Suprapubic skin (tissue), 4 donors: ENCODE measurements around the gene UBTFL1. TPM values are rescaled to one million over a fixed set of nuclear protein-coding genes. Genes with fewer than 3 reads are reported as not detected.

Experiments
- DNase-seq, 2 donors: peaks; one replicate each; pipeline ENCODE4 v3.0.0-alpha.2; 2019; ENCODE audit warnings: low spot score in 2 of 2
- H3K27ac ChIP-seq: fragments of 200-600 bp; sonication (generic); one replicate; pipeline ENCODE4 v1.5.1; 2019
- H3K27me3 ChIP-seq: fragments of 200-600 bp; sonication (generic); one replicate; pipeline ENCODE4 v1.5.1; 2019
- H3K36me3 ChIP-seq: fragments of 200-600 bp; sonication (generic); one replicate; pipeline ENCODE4 v1.5.1; 2019
- H3K4me1 ChIP-seq: fragments of 200-600 bp; sonication (generic); one replicate; pipeline ENCODE4 v1.5.1; 2019
- H3K4me3 ChIP-seq: fragments of 200-600 bp; sonication (generic); one replicate; pipeline ENCODE4 v1.5.1; 2019; ENCODE audit warnings: mild to moderate bottlenecking
- H3K9me3 ChIP-seq: fragments of 200-600 bp; sonication (generic); one replicate; pipeline ENCODE4 v1.5.1; 2019
- EP300 ChIP-seq: sonication (generic); formaldehyde crosslinking; IDR thresholded peaks from one replicate; pipeline ENCODE4 v1.6.1; 2017; ENCODE audit warnings: antibody characterized with exemption
- POLR2A ChIP-seq, 2 donors: fragments of 450-650 bp; IDR thresholded peaks; one replicate each; pipeline ENCODE4 v1.6.1; 2017; ENCODE audit warnings: antibody characterized with exemption in 2 of 2, mild to moderate bottlenecking in 2 of 2, moderate library complexity in 2 of 2
- POLR2AphosphoS5 ChIP-seq, 3 donors: sonication (generic); formaldehyde crosslinking; IDR thresholded peaks; one replicate each; pipeline ENCODE4 v1.6.1; 2017; ENCODE audit warnings: antibody characterized with exemption in 3 of 3
- WGBS: methylation state at CpG from one replicate; pipeline ENCODE4 v1.1.5; 2018; 5-methylcytosine and 5-hydroxymethylcytosine counted together
- total RNA-seq, 4 donors: library from RNA; depleted of rRNA; stranded (reverse); fragments of >200 nt; gene quantifications; one replicate each; pipeline ENCODE4 v1.1.0, GENCODE V29; 2016
- TF ChIP-seq, protein P1 (sequence below), 2 donors: fragments of 200-600 bp in 1 of 2; fragments of 450-650 bp in 1 of 2; sonication (generic) in 1 of 2; IDR thresholded peaks; one replicate each; pipeline ENCODE4 v1.5.1; 2016 to 2019; ENCODE audit warnings: antibody characterized with exemption in 2 of 2, mild to moderate bottlenecking in 1 of 2, moderate library complexity in 1 of 2

Gene UBTFL1
- total RNA-seq, 4 donors from 2014 or later = not detected

DNA sequence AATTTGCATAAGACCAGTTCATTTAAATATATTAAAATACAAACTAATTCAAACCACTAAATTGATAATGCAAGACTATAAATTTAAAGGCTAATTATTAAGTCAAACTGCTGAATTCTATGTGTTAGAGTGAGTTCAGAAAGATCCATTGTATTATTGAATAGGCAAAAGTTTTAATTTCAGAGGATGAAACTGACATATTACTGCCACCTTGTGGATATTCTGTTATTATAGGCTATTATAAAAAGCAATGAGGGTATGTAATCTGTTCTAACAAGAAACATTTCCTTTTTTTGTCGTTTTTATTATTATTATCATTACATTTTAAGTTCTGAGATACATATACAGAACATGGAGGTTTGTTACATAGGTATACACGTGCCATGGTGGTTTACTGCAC, 27.8 kb downstream of the UBTFL1 start:
- H3K9me3 ChIP-seq = no peaks in the 10 kb centered on the region
- H3K36me3 ChIP-seq = no peaks in the 10 kb centered on the region
- H3K4me1 ChIP-seq = no peaks in the 10 kb centered on the region
- no peak for DNase-seq
- no peaks in the 10 kb centered on the region for H3K27me3 ChIP-seq
- TF ChIP-seq, protein P1, sequence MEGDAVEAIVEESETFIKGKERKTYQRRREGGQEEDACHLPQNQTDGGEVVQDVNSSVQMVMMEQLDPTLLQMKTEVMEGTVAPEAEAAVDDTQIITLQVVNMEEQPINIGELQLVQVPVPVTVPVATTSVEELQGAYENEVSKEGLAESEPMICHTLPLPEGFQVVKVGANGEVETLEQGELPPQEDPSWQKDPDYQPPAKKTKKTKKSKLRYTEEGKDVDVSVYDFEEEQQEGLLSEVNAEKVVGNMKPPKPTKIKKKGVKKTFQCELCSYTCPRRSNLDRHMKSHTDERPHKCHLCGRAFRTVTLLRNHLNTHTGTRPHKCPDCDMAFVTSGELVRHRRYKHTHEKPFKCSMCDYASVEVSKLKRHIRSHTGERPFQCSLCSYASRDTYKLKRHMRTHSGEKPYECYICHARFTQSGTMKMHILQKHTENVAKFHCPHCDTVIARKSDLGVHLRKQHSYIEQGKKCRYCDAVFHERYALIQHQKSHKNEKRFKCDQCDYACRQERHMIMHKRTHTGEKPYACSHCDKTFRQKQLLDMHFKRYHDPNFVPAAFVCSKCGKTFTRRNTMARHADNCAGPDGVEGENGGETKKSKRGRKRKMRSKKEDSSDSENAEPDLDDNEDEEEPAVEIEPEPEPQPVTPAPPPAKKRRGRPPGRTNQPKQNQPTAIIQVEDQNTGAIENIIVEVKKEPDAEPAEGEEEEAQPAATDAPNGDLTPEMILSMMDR (IDR thresholded peaks at IDR 0.05) = peak in 1 of 2 donors; percentile 6
- no peak for TF ChIP-seq POLR2A (IDR thresholded peaks at IDR 0.05)
- WGBS = 9% methylated on average over 2 of the region's 2 CpGs
- H3K27ac ChIP-seq = no peak overlapping the region
- H3K4me3 ChIP-seq = no peak overlapping the region

DNA sequence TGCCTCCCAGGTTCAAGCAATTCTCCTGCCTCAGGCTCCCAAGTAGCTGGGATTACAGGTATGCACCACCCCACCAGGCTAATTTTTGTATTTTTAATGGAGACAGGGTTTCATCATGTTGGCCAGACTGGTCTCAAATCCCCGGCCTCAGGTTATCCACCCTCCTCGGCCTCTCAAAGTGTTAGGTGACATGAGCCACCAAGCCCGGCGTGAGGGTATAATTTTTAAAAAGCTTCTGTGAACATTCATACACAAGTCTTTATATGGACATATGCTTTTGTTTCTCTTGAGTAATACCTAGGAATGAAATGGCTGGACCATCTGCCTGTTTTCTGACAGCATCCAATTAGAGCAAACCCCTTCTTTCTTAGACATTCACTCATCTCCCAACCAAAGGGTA, 34.4 kb downstream of the UBTFL1 start:
- TF ChIP-seq, protein P1 (IDR thresholded peaks at IDR 0.05) = no peak
- no peak for TF ChIP-seq POLR2A (IDR thresholded peaks at IDR 0.05)
- no peak for TF ChIP-seq EP300
- no peak for TF ChIP-seq POLR2AphosphoS5 (IDR thresholded peaks at IDR 0.05)
- WGBS = 92% methylated on average over 4 of the region's 4 CpGs

DNA sequence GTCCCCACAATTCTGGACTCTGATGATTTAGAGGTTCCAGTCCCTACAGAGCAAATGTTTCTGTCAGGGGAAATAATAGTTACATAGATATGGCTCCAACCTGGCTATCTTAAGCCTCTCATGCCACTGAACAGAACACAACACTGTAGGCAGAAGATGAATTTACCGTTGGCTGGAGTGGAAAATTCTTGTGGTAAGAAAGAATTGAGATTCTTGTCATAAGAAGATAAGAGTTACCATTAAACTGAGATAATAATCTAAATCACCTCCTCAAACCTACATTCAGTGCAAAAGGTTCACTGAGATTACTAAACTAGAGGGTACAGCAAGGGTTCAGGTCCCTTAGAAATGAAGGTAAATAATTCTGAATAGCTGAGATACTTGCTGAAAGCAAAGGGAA, 38.6 kb downstream of the UBTFL1 start:
- no peaks in the 10 kb centered on the region for H3K4me1 ChIP-seq
- no peak overlapping the region for H3K27ac ChIP-seq
- no peaks in the 10 kb centered on the region for H3K36me3 ChIP-seq
- H3K27me3 ChIP-seq = no peaks in the 10 kb centered on the region
- H3K4me3 ChIP-seq = no peak overlapping the region
- no peak for DNase-seq
- WGBS = 56% methylated on average over 1 of the region's 1 CpG
- H3K9me3 ChIP-seq = no peaks in the 10 kb centered on the region
- TF ChIP-seq POLR2A (IDR thresholded peaks at IDR 0.05) (no peak), EP300 (no peak)
- TF ChIP-seq, protein P1 (IDR thresholded peaks at IDR 0.05) = no peak

More for the DNA sequence above, 34.4 kb downstream of the UBTFL1 start:
- Histone ChIP-seq H3K4me1 (no peaks in the 10 kb centered on the region), H3K36me3 (no peaks in the 10 kb centered on the region), H3K27me3 (no peaks in the 10 kb centered on the region), H3K27ac (no peak overlapping the region), H3K4me3 (no peak overlapping the region), H3K9me3 (no peaks in the 10 kb centered on the region)
- DNase-seq = no peak

DNA sequence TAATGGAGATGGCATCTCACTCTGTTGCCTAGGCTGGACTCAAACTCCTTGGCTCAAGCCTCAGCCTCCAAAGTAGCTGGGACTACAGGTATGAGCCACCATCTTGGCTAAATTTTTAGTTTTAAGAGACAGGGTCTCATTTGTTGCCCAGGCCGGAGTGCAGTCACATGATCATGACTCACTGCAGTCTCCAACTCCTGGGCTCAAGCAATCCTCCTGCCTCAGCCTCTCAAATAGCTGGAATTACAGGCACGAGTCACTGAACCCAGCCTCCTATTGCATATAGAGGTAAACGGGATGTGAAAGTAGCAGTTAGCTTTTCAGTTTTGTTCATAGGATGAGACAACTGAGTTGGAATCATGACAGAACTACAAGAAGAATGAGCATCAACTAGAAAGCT, 39.2 kb downstream of the UBTFL1 start:
- no peak for DNase-seq
- Histone ChIP-seq H3K9me3 (no peaks in the 10 kb centered on the region), H3K4me3 (no peak overlapping the region), H3K27me3 (no peaks in the 10 kb centered on the region), H3K27ac (no peak overlapping the region), H3K4me1 (no peaks in the 10 kb centered on the region), H3K36me3 (no peaks in the 10 kb centered on the region)
- WGBS = 79% methylated on average over 3 of the region's 3 CpGs
- TF ChIP-seq POLR2A (IDR thresholded peaks at IDR 0.05) = no peak

DNA sequence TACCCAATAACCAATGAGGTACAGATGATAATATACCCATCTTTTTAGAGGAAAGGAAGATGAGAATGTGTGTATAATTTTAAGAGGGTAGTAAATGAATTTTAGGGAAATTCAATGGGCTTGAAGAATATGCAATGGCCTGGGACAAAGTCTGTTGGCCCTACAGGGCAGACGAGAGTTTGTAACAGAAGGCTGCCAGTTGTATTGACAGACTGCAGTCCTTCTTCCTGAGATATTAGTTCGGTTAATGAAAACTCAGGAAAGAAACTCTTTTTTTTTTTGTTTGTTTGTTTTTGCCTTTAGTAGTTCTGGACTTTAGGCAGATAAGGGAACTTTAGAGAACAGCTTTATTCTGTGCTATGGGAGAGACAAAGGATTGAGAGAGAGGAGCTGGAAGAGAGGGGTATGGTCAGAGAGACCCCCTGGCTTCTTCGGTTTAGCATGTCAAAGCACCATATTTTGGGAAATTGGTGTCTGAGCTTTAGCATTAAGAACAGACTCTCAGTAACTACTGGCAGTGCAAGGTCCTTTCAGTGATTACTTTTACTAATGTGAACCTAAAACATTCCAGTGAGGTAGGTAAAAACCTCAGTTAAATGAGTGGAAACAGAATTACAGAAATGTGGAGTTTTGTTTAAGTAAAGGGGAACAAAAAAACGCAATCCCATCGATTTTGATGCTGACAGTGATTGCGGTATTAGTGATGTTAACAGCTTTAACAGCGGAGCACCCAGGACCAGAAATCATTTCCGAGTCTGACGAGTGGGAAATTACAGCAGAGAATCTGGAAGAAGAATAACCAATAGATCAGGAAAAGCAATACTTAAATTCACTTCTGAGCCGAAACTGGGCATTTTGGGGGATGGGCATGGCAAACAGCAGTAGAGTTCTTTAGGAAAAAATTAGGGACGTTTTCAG, 48.1 kb downstream of the UBTFL1 start:
- no peak for TF ChIP-seq POLR2A (IDR thresholded peaks at IDR 0.05)
- TF ChIP-seq POLR2AphosphoS5 (IDR thresholded peaks at IDR 0.05) = no peak
- TF ChIP-seq, protein P1 (IDR thresholded peaks at IDR 0.05) = no peak
- no peak for TF ChIP-seq EP300
- no peak for DNase-seq
- Histone ChIP-seq H3K27me3 (no peaks in the 10 kb centered on the region), H3K4me3 (peak overlapping the region; percentile 50), H3K36me3 (no peaks in the 10 kb centered on the region), H3K27ac (no peak overlapping the region), H3K4me1 (peaks cover 15% of the 10 kb centered on the region), H3K9me3 (no peaks in the 10 kb centered on the region)
- WGBS = 17% methylated on average over 11 of the region's 11 CpGs
